Kidney epithelial cell (primary cell): Measurements from ENCODE around the gene LRRC45. TPM values are rescaled to one million over a fixed set of nuclear protein-coding genes. Genes with fewer than 3 reads are reported as not detected.

ENCODE experiments used
- DNase-seq: peaks from one replicate; pipeline ENCODE4 v3.0.0-alpha.2; 2010; ENCODE audit warnings: low read depth
- H3K27me3 ChIP-seq: 2 replicates; pipeline ENCODE4 v1.6.0; 2011; ENCODE audit warnings: low read length; ENCODE audit not compliant: control insufficient read depth, insufficient read depth
- H3K36me3 ChIP-seq: 2 replicates; pipeline ENCODE4 v1.5.1; 2011; ENCODE audit warnings: low read length; ENCODE audit not compliant: control insufficient read depth, insufficient read depth
- H3K4me3 ChIP-seq: 2 replicates; pipeline ENCODE4 v1.5.1; 2011; ENCODE audit warnings: low read depth, mild to moderate bottlenecking, control low read depth, low read length
- total RNA-seq: library from RNA; depleted of rRNA; stranded (reverse); fragments of >200 nt; gene quantifications from 2 replicates; pipeline ENCODE4 v1.2.3, GENCODE V29; 2015
- TF ChIP-seq, protein P1 (sequence below): IDR thresholded peaks from 2 replicates; pipeline ENCODE4 v1.5.1; 2011; ENCODE audit warnings: mild to moderate bottlenecking, moderate library complexity, low read length, control low read depth, inconsistent platforms; ENCODE audit not compliant: insufficient read depth, poor library complexity, severe bottlenecking

LRRC45 gene
- total RNA-seq, 1 donor from 2014 or later: 16.1 TPM

DNA sequence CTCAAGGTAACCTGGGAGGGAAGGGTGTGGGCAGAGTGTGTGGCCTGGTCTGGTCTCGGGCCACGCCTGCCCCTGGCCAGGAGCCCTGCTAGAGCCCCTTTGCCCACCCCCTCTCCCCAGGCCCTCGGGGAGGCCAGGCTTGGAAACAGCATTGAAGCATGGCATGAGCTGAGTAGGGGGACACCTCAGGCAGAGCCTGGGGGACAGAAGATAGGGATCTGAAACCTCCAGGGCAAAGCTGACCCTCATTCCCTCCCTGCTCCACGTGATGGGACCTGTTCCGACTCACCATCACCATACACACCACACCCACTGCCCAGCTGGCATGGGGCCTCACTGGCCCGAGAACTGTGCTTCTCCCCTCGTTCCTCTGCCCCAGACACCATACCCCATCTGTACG lies 26.0 kb downstream of the LRRC45 start:
- DNase-seq: no peak
- Histone ChIP-seq H3K36me3 (peaks cover 3% of the 10 kb centered on the region), H3K4me3 (no peak overlapping the region), H3K27me3 (no peaks in the 10 kb centered on the region)
- TF ChIP-seq, protein P1, sequence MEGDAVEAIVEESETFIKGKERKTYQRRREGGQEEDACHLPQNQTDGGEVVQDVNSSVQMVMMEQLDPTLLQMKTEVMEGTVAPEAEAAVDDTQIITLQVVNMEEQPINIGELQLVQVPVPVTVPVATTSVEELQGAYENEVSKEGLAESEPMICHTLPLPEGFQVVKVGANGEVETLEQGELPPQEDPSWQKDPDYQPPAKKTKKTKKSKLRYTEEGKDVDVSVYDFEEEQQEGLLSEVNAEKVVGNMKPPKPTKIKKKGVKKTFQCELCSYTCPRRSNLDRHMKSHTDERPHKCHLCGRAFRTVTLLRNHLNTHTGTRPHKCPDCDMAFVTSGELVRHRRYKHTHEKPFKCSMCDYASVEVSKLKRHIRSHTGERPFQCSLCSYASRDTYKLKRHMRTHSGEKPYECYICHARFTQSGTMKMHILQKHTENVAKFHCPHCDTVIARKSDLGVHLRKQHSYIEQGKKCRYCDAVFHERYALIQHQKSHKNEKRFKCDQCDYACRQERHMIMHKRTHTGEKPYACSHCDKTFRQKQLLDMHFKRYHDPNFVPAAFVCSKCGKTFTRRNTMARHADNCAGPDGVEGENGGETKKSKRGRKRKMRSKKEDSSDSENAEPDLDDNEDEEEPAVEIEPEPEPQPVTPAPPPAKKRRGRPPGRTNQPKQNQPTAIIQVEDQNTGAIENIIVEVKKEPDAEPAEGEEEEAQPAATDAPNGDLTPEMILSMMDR: no peak

DNA sequence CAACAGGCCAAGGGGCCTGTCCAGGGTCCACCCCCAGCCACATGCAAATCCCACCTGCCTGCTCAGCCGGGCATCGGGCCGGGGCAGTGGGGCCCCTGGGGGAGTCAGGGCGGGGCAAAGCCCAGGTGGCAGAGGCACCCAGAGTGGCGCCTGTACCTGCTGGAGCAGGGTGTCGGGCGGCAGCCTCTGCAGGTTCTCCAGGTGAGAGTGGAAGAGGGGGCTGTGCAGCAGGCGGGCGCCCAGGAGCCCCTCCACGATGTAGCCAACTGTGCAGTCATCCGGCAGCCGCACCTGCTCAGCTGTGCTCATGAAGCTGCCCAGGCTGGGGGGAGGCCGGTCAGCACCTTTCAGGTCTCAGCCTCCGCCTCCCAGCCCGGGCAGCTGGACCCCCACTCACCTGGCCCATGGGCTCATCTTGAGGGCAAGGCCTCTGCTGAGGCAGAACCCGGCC lies 26.4 kb downstream of the LRRC45 start:
- H3K4me3 ChIP-seq: no peak overlapping the region
- H3K27me3 ChIP-seq: no peaks in the 10 kb centered on the region
- H3K36me3 ChIP-seq: peaks cover 3% of the 10 kb centered on the region
- DNase-seq: no peak
- TF ChIP-seq, protein P1: no peak

DNA sequence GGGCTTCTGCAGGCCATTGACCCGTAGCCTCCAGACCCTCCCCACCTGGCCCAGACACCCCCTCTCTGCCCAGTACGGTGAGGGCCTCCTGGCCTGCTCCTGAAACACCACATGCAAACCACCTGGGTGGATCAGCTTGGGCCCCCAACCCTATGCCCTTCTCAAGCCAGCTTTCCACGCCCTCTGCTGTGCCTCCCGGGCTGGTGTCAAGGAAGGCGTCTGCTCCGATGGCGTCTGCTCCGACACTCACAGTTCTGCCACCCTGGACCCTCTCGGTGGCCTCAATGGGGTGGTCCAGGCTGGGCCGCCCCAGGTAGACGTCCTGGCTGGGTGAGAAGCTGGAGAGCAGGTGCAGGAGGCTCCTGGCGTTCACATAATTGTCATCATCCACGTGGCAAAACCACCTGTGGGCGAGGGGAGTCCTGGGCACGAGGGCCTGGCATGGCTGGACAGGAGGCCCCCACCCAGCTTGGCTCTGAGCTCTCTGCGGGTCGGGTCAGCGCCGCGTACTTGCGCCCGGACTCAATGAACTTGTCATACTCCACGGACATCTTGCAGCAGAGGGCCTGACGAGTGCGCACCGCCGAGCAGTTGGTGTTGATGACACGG lies 27.2 kb downstream of the LRRC45 start:
- Histone ChIP-seq H3K27me3 (no peaks in the 10 kb centered on the region), H3K36me3 (peaks cover 3% of the 10 kb centered on the region), H3K4me3 (peak overlapping the region; percentile 80)
- no peak for DNase-seq
- TF ChIP-seq, protein P1: no peak

DNA sequence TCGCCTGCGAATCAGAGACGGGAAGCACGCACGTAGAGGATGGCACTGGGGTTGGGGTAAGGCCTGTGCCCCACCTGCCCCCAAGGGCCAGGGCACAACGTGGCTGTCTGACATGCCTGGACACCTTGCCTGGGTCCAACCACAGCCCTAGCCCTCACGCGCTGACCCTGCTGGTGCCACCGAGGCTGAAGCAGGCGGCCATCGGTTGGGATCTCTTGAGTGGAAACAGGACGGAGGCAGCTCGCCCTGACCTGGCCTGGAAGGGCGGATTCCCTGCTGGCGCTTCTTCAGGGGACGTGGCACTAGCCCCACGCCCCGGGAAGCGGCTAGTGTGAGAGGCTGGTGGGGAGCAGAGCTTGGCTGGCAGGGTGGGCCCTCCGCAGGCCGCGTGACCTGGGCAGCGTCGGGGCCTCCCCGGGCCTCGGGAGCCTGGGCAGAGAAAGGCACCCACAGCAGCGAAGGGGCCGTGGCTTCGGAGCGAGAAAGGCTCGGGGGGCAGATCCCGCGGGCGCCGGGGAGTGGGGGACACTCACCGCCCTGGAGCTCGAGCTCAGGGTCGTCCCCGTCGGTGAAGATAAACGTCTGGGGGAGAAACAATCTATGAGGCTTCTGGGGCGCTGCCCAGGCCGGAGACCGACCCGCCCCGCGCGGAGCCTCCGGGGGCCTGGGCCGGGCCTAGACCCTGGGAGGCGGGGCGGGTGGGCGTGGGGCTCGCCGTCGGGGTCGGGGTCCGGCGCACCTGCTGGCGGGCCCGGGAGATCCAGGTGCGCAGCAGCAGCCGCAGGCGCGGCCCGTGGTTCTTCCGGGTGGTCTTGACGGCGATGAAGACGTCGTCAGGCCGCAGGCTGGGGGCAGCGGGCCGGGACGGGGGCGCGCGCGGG lies 27.9 kb downstream of the LRRC45 start:
- H3K36me3 ChIP-seq: peaks cover 3% of the 10 kb centered on the region
- TF ChIP-seq, protein P1: no peak

DNA sequence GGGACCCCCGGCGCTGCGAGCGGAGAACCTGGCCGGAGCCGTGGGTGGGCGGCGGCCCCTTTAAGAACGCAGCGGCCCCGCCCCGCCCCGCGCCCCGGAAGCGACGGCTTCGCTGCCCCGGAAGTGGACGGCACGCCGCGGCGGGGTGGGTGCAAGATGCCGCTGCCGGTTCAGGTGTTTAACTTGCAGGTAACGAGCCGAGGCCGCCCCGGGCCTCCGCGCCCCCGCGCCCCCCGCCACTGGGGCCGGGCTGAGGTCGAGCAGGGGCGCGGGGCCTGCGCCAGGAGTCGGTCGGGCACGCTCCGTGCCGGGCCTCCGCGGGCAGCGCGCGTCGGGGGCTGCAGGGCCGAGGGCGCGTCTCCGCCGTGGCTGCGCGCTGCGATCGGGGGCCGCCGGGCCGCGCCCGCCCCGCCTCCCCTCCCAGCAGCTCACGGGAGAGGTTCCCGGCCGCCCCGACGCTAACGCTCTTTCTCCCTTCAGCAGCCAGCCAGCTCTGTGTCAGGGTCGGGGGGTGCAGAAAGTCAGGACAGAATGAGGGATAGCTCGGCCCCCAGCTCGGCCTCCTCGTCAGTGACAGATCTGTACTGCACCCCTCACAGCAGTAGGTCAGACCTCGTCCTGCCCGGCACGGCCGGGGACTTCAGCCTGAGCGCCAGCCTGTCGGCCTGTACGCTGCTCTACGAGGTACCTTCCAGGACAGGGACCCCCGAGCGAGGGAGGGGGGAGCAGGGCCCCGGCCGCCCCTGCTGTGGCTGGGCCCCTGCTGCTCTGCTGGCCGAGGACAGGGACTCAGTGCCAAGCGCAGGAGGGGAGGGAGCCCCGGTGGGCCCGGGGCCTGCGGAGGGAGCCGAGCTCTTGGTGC lies 28.9 kb downstream of the LRRC45 start, which contains the start of the genes GPS1 and RFNG:
Gene GPS1 (plus strand): TSS at position 123 of the 862 bp plus-strand sequence. CDS start 34 bp downstream, at position 157.
Gene RFNG (minus strand): TSS at position 36 of the 862 bp plus-strand sequence. CDS start 45 bp downstream, outside the sequence.
- H3K4me3 ChIP-seq: peak within 1 kb of the TSS; percentile 80
- H3K36me3 ChIP-seq: peaks cover 3% of the 10 kb centered on the region
- H3K27me3 ChIP-seq: no peaks in the 10 kb centered on the region
- peak; percentile 25 for DNase-seq
- TF ChIP-seq, protein P1: no peak

More for the DNA sequence above, 27.9 kb downstream of the LRRC45 start:
- peak overlapping the region; percentile 80 for H3K4me3 ChIP-seq
- H3K27me3 ChIP-seq: no peaks in the 10 kb centered on the region
- DNase-seq: no peak
